GM18870 (cell line): Measurements from ENCODE around the gene B3GALT5.
"Not testable (repeated sequence)": the region's sequence is repeated elsewhere in the genome, so short reads cannot be mapped to it uniquely, and the experiment has no call there.

Source experiments
- ATAC-seq: cut with Tn5 transposase; IDR thresholded peaks from one replicate; pipeline ENCODE4 v1.9.1; 2021; ENCODE audit warnings: moderate library complexity; ENCODE audit not compliant: unreplicated experiment

The B3GALT5 gene

DNA sequence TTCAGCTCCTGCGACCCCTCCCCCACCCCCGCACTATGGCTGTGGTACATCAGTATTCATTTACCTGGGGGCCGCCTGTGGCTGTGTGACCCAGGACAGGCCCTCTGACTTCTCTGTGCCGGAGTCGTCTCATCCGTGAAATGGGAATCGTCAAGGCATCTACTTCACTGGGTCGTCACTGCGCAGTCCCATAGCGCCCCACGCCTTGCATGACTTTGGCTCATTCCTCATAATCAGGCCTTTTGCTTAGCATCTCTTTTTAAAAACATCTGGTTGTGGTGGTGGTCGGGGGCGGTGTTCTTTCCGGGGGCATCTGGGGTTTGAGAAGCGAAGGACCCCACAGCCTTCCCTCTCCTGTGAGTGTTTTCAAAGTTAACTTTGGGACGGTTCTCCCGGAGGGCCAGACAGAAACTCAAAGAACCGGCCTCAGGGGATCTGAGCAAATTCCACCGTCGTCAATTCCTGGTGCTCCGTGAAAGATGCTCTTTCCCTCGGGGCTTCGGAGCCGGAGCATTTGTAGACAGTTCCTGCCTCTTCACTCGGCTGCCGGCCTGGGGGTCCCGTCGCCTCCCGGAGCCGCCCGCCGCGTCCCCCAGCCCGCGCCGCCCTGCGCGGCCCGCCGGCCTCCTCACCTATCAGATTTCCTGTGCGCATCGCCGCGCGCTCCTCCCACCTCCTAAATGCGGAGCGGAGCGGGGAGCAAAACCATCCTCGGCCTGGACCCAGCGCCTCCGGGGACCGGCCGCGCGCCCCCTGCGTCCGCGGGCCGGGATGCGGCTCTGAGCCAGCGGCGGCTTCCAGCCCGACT is at the start of gene B3GALT5:
Gene B3GALT5, plus strand, starts transcription at position 708 of the 808 bp plus-strand sequence. CDS start 47,620 bp downstream, outside the sequence.
- ATAC-seq: no peak

- no peak for ATAC-seq
These were observed 48.5 kb upstream of the B3GALT5 start for GRCh38 chr21:39564200-39564599.

DNA sequence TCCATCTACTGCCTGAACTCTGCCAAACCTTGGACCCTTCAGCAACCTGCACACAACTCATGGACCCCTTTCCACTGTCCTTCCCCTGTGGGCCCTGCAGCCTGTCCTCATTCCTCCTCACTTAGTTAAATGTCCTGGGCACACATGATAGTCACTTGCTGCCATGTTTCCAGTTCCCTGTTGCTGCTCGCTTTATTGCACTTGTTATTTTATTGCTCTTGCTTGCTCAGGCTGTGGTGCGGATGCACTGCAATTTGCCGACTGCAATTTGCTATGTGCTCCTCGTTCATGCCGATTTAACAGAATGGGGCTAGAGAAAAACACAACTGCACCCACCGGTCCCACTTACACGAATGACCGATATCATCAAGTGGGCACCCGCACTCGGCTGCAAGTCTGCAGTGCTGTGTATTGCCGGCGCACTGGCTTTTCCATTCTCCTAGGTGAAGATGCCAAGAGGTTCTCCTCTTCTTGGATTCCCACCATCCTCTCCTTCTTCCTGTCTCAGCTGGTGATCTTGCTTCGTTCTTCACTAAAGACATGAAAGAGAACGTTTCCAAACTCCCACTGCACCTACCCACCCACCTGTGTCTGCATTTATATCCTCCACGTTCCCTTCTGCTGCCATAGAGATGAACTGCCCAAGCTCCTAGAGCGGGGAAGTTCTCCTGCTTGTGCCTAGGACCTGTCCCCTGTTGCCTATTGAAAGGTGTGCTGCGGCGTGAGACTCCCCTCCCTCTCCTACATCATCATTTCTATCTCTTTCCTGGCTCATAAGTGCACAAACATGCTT is 45.4 kb upstream of the B3GALT5 start:
- no peak for ATAC-seq

GRCh38 chr21:39568361-39568760 is 44.4 kb upstream of the B3GALT5 start:
- ATAC-seq: no peak

- no peak for ATAC-seq
These were observed 37.0 kb upstream of the B3GALT5 start for GRCh38 chr21:39575775-39576174.

DNA sequence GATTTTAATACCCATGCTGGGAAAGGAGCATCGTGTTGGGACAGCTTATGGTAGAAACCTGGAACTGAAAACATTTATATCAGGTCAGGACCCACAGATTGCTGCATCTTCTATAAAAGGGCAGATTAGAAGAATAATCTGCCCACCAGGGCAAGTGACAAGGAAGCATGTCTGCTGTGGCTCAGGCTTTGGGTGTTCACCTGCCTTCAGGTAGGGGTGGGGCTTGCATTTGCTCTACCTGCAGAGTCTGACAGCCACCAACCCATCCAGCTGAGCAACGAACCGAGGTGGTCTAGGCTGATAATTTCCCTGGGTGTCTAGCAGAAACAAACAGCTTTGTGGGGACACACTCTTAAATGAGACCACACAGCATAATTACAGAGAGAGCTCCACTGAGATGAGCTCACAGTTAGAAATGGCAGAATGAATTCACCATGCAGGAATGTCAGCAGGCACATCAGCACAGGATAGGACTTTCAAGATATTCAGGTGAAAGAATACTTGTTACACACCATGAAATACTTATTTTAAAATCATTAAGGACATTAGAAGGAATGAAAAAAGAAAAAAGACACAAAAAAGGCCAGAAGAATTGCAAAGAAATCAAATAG is 36.1 kb upstream of the B3GALT5 start:
- no peak for ATAC-seq

- ATAC-seq: no peak
These were observed 32.9 kb upstream of the B3GALT5 start for GRCh38 chr21:39579734-39580332.

DNA sequence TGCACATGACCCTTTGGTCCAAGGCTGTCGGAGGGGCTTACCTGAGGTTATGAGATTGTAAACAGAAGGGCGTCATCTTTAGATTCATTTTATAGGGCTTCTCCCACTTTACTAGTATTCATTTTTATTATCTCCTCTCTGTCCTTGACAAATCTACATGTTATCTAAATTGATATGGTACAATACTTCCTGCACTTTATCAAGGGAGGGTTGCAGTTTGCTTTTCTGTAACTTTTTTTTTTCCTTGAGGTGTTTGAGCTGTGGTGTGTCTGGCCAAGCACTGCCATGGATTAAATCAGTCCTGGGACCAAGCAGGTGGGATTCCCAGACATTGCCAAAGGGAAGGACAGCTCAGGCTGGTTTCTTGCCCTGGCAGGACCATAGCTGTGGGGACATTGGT is 32.0 kb upstream of the B3GALT5 start:
- no peak for ATAC-seq

GRCh38 chr21:39581414-39581813 is 31.3 kb upstream of the B3GALT5 start:
- no peak for ATAC-seq

DNA sequence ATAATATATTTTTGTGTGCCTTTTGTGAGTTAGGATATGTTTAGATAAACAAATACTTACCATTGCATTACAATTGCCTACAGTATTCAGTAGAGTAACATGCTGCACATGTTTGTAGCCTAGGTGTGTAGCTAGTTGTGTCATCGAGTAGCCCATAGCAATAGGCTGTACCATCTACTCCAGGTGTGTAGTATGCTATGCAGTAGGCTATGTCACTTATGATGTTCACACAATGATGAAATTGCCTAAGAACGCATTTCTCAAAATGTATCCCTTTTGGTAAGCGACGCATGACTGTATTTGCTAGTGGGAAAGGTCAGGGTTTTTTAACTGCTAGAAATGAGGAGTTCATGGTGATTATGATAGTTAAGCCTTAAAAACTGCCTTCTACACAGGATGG is 30.0 kb upstream of the B3GALT5 start:
- ATAC-seq: no peak

DNA sequence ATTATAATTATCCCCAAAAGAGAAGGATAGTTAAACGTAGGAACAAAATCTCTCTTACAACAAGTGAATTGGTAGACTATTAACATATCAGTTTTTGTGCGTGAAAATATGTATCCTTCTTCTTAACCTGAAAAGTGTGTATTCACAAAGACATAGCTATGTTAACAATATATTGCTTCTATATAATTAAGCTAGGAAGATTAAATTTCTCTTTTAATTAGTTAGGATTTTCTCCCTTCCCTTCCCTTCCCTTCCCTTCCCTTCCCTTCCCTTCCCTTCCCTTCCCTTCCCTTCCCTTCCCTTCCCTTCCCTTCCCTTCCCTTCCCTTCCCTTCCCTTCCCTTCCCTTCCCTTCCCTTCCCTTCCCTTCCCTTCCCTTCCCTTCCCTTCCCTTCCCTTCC is 29.2 kb upstream of the B3GALT5 start:
- not testable (repeated sequence) for ATAC-seq

GRCh38 chr21:39587376-39587775 is 25.4 kb upstream of the B3GALT5 start:
- ATAC-seq: no peak

- no peak for ATAC-seq
These were observed 23.9 kb upstream of the B3GALT5 start for GRCh38 chr21:39588884-39589283.

DNA sequence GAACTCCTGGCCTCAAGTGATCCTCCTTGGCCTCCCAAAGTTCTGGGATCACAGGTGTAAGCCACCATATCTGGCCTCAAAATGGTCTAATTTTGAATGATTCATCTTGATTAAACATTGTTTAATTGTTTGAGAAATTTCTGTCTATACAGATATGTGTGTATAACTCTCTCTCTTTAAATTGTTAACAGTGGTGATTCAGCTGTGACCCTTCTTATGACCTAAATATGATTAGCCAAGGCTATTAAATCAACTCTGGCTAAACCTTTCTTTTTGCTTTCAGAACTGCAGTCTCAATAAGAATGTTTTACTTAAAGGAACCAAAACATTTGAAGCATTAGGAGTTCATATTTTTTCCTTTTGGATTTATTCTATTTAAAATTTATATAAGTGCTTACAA is 19.2 kb upstream of the B3GALT5 start:
- ATAC-seq: no peak

DNA sequence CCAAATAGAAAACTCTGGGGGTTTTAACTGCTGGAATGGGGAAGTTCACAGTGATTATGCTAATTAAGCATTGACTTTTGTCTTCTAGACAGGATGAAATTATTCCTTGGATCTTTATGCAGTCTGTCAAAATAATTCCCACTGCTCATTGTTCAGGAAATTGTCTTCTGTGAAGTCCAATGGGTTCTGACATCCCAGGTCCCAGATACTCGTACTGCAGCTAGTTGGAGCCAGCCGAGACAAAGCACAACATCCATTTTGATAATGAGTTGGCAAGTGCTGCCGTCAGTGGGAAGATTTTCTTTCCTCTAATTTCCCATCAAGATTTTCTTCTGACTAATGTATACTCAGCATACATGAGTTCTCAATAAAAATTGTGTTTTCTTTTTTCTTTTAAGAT is 17.3 kb upstream of the B3GALT5 start:
- ATAC-seq: no peak

GRCh38 chr21:39597595-39597994 is 15.1 kb upstream of the B3GALT5 start:
- ATAC-seq: no peak

DNA sequence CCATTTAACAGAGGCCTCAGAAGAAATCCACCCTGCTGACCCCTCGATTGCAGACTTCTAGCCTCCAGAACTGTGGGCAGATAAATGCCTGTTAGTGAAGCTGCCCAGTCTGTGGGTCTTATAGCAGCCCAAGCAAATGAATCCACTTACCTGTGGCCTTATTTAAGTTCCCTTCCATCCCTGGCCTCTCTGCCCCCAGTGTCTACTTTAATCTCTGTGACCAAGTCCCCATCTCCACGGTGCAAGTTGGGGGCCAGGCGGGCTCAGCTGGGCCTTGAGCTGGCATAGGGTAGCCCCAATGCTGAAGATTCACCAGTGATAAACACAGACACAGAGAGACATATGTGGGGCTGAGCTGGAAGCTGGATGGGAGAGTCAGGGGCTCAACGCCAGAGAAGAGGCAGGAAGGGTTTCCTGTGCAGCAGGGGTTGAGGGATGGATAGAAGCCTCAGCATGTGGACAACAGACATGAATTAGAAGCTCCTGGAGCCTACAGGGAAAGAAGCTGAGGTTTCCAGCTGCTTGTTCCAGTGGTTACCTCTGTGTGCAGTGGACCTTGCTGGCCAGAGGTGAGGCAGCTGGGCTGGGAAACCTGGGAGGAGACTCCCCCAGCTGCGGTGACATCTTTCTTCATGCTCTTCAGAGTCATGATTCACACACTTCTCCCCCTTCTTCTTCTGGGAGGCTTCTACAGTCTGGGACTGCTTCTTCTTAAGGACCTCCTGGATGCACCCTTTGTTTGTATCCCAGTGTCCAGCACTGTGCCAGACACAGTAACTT is 13.4 kb upstream of the B3GALT5 start:
- ATAC-seq: no peak

DNA sequence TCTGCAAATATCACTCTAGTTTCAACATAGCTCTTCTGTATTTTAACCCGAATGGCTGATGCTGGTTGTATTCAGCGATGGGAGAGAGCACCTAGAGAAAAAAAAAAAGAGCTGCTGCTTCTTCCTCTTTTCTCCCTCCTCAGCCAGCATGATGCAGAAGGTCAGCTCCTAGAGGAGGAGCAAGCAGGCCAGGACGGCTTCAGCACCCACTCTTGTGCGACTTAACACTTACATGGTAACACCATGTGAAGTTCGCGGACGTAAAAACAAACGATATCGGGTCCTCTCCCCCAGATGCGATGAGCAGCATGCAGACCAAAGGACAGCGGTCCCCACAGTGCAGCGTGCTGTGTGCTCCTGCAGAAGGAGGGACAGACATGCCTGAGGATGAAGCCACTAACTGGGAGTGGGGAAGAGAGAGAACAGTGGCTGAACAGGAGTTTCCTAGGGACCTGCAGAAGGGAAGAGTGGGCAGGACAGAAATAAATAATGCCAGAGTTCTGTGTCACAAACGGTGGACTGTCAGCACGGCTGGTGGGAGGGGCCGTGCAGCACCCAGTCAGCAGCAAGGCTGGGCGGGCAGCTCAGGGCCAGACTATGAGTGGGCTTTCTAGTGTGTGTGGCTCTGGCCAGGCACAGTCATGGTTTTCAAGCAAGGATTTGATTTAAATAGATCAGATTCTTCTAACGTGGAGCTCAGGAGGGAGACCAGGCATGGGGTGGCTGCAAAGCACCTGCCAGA is 11.4 kb upstream of the B3GALT5 start:
- ATAC-seq: no peak

DNA sequence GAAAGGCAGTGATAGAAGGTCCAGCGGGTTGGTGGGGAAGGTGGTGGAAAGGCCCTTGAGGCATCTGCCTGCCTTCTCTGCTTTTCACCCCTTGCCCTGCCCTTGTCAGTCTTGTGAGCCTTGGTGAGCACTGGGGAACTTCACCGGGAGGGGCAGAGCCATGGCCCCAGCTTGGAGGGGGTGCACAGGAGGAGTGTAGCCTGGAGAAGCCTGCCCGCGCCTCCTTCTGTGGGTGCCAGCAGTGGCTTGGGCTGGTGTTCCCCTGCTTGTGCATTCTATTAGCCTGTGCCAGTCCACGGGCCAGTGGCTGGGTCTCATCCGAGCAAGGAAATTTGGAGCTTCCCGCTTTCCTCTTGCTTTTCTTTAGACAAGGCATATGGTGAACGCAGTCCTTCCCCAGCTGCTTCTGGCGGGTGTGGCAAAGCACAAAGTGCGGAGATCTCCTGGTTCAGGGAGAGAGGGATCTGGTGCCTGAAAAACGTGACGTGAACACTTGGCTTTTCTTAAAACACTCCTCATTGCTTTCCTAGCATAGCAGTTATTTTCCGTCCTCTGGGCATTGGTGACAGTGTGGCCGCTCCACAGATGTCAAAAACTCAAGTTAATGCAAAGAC is 10.6 kb upstream of the B3GALT5 start:
- no peak for ATAC-seq
